GM21528 (cell line): ENCODE measurements around the gene SCFD2.
"Not testable (repeated sequence)": the region's sequence is repeated elsewhere in the genome, so short reads cannot be mapped to it uniquely, and the experiment has no call there.

Experiments used
- ATAC-seq: cut with Tn5 transposase; IDR thresholded peaks from one replicate; pipeline ENCODE4 v1.9.1; 2021; ENCODE audit warnings: mild to moderate bottlenecking, moderate library complexity; ENCODE audit not compliant: unreplicated experiment, low FRiP score

The SCFD2 gene

DNA sequence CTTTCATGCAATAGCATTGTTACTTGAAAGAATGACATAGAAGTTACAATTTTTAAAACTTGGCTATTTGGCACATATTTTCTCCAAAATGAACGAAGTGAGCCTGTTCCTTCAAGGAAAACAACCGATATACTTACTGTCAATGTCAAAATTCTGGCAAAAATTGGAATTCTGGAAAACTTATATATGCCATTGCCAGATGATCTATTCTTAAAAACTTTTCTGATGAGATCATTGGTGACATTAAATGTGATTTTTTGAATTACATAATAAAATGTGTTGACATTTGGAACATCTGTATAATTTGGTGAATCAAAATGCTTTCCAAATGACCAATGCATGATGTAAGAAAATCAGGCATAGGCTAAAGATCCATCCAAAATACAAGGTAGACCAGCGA lies 209.0 kb downstream of the SCFD2 start:
- ATAC-seq: no peak

DNA sequence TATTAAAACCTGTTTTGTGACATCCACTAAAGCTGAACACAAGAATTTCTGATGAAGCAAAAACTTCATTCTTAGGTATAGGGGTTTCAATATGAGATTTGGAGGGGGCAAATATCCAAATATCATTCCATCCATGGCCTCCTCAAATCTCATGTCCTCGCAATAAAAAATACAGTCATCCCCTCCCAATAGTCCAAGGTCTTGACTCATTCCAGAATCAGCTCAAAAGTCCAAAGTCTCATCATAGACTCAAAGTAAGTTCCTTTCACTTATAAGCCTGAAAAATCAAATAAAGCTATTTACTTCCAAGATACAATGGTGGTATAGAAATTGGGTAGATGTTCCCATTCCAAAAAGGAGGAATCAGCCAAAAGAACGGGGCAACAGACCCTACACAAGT lies 213.4 kb downstream of the SCFD2 start:
- ATAC-seq: no peak

DNA sequence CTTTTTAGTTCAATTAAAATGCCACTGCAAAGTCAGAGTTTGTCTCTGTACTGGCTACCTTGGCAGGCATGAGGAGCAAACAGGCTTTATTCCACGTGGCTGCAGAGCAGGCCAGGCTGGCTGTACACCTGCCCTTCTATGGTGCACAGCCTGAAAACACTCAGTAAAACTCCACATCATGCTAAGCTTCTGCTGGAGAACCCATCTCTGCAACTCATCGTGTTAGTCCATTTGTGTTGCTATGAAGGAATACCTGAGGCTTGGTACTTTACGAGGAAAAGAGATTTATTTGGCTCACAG lies 214.4 kb downstream of the SCFD2 start:
- ATAC-seq: no peak

DNA sequence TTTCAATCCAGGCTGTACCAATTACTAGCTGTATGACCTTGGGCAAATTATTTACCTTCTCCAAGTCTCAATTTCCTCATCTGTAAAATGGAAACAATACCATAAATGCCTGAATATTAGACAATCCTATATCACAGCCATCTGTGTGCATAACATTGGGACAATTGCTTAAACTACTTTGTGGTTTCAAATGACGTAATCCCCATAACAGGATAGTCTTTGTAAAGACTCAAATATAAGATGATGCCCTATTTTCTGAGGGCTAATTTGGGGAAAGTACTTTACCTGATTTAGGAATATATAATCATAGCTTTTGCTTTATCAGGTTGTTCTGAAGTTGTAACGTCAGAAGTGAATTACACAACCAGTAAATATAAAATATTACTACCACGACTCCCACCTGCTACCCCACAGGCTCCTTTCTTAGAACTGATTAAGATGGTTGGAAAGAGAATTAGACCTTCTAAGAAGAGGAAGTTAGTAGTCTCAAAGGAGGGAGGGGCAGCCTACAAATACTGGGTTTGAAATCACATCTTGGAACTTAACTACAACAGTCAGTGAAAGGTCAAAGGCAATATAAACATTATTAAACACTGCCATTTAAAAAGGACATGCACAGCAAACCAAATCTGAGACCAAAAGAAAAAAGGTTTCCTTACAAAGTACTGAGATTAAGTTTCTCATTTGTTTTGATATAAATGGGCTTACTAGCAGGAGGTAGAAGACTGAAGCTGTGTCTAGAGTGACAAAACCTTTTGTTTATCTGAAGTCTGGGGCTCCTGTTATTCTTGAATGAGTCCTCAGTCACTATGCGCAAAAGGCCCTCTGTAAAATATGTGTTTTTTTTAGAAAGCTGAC lies 215.0 kb downstream of the SCFD2 start:
- no peak for ATAC-seq

DNA sequence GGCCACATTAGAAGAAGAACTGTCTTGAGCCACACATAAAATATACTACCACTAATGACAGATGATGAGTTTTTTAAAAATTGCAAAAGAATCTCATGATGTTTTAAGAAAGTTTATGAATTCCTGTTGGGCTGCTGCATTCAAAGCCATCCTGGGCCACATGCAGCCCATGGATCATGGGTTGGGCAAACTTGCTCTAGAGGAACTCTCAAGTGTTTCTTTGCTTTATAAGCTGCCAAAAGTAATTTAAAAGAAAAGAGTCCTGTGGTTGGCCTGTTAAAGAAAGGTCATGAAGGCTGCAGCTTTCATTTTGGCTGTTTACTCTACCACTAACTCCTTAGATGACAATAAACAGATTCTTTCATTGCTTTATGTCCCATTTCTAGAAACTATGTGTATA lies 218.2 kb downstream of the SCFD2 start:
- ATAC-seq: no peak

DNA sequence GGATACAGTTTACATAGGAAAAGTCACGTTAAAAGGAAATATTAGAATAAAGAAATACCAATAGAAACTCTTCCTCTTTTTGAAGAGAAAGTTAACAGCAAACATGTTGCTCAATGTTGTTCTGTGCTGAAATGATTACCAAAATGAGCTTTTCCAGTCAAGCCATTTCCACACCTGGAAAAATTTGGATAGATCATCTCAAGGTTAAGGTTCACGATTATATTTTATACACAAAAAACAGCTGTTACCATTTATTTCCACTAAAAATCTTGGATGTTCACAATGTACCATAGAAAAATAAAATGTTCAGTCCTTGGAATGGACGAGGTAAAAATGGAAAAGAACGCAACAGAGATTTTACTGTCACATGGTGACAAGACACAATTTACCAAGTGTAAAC lies 218.7 kb downstream of the SCFD2 start:
- ATAC-seq: no peak

DNA sequence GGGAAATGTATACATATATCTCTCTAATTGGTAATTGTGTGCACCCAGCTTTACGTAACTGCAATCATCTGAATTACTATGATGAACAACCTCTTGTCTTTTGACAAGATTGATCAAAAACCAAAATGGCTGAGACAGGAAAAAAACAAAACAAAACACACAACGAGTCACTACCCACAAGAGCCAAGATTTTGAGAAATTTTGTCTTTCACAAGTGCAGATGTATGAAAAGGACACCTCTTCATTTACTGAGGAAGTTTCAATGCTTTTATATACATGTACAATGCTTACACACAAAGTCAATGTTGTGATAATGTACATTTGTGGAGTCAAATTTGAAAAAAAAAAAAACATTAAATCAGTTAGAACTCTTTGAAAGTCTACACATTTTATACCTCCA lies 224.6 kb downstream of the SCFD2 start:
- no peak for ATAC-seq

DNA sequence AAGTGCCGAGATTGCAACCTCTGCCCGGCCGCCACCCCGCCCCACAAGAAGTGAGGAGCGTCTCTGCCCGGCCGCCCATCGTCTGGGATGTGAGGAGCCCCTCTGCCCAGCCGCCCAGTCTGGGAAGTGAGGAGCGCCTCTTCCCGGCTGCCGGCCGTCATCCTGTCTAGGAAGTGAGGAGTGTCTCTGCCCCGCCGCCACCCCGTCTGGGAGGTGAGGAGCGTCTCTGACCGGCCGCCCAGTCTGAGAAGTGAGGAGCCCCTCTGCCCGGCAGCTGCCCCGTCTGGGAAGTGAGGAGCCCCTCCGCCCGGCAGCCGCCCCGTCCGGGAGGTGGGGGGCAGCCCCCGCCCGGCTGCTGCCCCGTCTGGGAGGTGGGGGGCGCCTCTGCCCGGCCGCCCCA lies 226.6 kb downstream of the SCFD2 start:
- ATAC-seq: not testable (repeated sequence)

DNA sequence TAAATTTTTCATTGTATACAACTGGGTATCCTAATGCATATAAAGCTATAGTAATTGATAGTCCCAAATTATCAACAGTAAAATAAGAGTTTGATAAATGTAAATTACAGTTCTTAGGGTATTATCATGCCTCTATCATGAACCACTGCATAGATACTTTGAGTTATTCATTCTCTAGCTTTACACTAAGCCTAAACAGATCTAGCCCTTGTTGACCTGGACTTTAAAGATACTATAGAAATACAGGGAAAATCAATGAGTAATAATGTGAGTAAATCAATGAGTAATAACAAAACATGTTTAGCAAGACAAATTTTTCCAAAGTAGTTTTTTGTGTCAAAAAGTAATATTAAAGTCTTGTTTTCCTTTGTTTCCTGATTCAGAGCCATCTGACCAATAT lies 228.4 kb downstream of the SCFD2 start:
- no peak for ATAC-seq

DNA sequence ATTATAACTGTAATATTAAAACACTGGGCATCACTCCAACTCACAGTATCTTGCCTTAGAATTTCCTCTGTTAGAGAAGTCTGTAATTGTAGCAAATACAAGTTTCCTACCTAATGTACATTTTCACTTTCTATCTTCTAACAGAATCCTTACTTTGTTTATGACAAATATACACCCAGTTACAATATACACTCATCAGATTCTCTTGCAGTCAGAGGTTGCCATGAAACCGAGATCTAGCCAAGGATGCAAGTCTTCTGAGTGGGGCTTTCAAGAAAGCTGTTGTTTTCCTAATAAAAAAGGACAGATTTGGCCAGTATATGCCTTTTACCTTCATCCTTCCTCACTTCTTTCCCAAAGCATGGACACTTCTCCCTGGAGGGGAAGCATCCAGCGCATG lies 228.9 kb downstream of the SCFD2 start:
- no peak for ATAC-seq

DNA sequence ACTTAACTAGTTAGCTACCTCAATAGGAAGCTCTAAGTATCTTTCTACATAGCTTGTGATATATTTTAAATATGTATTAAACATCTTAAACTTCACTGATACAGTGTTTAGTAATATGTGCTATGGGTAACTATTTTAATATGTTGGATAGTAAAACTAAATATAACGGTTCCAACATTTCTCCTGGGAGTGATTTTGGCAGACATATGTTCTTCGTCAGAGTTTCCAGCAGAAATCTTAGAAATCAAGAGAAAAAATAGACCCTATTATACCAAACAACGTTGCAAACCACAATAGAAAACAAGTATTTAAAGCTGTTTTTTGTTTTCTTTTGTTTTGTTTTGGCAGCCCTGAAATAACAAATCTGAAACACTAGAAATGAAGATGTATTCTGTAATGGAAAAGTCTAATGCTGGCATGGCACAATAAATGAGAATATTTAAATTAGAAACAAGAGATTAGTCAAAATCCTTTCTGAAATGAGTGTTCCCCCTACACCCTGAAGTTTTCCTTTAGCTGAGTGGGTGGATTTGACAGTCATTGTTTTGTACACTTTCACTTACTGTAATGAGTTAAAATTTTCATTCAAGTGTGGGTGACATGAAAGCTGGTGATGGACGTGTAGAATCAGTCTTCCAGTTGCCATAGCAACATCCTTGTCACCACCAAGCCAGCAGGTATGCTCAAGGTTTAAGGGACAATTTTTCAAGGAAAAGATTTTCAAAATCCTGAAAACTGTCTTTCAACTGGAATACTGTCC lies 233.5 kb downstream of the SCFD2 start:
- no peak for ATAC-seq

DNA sequence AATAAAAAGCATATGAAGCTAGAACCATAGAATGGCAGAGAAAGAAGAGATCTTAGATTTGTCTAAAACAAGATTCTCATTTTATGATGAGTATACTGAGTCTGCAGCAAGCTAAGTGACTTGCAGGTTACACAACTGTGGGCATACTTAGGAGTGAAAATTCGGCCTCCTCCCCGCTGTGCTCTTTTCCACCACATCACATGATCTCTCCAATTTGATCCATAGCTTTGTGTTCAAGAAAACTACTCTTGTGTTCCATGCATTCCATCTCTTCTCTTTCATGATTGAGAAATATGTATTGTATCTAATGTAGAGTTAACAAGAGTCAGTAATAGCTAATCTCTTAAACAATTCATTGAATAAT lies 234.3 kb downstream of the SCFD2 start:
- ATAC-seq: no peak

DNA sequence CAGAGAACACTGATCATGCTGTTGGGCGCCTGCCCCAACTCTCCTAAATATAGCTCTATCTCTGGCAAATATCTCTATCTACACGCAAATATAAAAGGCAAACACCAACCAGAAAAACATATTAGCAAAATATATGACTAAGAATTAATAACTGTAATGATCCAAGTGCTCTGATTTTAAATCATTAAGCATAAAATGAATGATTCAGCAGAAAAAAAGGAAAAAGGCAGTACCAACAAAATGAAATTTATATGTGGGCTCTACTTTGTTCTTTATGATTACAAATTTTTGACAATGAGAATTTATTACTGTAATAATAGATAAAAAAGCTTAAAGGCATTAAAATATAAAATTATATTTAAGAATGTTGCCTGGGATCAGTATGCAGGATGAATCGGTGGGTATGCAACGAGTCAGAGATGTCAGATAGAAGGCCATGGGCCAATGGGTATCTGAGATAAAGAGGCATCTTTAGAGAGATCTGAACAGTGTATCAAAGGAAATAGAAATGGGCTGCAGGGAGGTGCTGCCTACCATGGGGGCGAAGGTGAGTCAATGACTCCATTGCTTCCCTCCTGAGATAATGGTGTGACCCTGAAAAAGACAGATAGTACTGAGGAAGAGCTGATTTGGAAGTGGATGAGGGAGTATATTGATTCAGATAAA lies 234.8 kb downstream of the SCFD2 start:
- ATAC-seq: no peak

DNA sequence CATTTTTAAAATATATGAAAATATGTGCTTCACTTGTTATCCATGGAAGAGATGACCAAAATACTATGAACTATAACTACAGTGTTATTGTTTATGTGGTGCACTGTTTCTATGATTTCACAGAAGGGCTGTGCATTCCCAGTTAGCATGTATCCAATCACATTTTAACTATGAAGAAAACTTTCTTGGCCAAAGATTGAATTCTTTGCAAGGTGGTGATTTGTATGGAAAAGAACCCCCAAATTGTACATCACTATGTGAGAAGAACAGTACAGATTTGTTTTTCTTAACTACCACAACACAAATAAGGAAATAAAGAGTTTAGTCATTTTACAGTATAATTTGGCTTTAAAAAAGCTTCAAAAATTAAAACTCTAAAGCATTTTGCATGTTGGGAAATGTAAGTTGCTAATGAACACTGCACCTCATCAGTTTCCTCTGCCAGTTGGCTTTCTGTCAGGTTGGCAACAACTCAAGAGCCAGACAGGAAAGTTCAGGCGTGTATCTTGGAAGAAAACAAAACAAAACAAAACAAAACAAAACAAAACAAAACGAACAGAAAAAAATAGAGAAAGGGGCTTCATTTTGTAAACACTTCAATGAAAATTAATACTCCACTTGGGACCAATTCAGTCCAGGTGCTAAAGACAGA lies 237.0 kb downstream of the SCFD2 start:
- ATAC-seq: no peak

DNA sequence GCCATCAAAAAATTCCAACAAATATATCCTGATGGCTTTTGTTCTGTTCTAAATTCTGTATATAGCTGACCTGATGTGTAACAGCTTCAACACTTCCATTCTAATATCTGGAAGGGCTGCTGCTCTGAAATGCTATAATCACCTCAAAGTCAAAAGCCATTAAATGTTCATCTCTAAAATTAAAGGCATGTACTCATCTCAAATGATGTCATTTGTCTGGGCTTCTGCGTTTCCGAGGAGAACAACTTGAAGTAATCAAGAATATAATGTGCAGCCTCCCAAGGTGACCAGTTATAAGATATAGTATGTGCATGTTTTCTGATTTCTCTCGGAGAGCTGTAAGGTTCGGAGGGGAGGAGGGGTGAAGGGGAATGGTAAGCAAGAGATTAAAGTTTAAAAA lies 237.6 kb downstream of the SCFD2 start:
- ATAC-seq: no peak

DNA sequence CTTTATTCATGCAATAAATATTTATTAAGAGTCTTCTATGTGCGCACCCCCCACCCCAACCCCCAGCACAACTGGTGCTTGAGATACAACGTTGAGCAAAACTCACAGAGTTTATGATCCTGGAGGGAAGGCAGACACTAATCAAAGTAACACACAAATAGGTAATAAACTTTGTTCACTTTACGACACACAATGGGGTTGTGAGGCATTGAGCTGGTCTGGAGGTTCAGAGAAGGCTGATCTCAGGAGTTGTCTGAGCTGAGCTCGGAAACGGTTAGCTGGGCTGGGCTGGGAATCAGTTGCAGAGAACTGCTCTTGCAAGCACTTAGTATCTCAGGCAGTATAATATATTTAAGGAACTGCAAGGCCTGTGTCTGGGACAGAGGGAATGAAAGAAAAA lies 238.5 kb downstream of the SCFD2 start:
- ATAC-seq: no peak

DNA sequence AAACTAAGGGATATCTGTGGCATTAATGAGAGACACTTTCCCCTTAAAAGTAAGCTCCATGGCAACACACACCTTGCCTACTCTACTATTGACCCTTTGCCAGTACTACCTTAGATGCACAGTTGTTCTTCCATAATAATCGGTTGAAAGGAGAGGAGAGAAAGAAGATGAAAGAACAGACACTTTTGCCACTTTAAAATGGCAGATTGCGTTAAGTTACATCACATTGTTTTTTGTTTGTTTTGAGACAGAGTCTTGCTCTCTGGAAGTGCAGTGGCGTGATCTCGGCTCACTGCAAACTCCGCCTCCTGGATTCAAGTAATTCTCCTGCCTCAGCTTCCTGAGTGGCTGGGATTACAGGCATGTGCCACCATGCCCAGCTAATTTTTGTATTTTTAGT lies 239.8 kb downstream of the SCFD2 start:
- no peak for ATAC-seq

DNA sequence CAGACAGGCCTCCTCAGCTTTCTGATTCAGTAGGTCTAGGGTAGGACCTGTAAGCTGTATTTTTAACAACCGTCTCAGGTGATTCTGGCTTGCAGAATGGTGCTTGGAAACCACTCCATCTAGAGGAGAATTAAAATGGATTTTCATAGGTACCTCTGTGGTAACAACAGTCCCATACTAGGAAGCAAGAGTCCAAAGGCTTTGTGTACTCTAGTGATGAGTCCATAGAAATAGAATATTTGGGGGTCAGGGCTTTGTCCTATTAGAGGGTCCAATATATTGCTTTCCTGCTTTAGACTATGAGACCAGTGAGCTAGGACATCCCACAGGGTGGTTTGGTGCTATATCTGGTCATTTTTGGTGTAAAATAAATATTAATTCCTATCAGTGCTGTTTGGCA lies 242.0 kb downstream of the SCFD2 start:
- no peak for ATAC-seq

DNA sequence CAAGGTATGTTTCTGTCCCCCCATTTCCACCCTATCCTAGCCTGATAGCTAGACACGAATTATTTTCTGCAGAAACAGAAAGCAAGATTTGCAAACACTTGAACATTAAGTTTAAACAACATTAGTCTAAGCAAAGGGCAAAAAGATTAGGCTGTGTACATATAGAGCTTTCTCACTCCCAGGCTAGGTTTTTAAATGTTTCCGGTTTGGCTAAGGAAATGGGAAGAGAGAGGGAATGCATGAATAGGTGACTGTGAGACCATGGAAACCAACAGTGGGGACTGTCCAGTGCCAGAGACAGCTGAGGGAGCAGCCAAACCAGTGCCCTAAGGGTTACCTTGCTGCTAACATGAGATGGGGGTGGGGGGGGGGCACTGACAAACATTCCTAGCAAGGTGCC lies 242.7 kb downstream of the SCFD2 start:
- ATAC-seq: no peak

DNA sequence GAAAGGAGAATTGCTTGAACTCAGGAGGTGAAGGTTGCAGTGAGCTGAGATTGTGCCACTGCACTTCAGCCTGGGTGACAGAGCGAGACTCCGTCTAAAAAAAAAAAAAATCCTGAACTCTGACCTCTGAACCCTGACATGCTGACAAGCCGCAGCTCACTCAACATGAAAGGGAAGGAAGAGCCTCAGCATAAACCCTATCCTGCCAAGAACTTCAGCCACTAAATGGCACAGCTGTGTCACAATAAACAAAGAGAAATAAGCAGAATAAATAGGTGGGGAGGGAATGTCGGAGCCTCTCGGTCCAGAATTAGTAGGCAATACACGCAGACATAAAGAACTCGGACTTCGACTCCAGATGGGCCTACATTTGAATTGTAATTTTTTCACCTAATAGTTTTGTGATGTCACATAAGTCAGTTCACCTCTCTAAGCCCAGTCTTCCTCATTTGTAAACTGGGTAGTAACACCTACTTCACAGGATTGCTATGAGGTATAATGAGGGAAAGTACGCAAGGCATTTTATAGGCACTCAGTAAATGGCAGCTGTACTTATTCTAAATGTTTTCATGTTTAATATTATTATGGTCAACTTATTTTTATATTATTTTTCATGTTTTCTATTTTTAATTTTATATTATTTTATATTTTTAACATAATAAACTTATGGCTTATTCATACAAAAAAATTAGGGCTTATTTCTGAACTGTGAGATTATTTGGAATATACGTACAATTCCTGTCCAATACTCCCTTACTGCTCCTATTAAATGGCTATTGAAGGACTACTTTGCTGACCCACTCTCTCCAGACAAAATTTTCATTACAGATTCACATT lies 243.4 kb downstream of the SCFD2 start:
- no peak for ATAC-seq
